Measurements from ENCODE around the gene HSBP1L1. TPM values are rescaled to one million over a fixed set of nuclear protein-coding genes. Genes with fewer than 3 reads are reported as not detected.

Gene HSBP1L1
- total RNA-seq, 1 donor from 2014 or later, result 6.1 TPM

GRCh38 chr18:79936641-79937040 lies 27.8 kb upstream of the HSBP1L1 start:
- no peak overlapping the region for H3K4me2 ChIP-seq (ENCODE audit: low read length)
- H2AFZ ChIP-seq (ENCODE audit: low read depth, low read length), result no peak overlapping the region
- peaks cover 13% of the 10 kb centered on the region for H3K9me3 Mint-ChIP-seq (ENCODE audit: unreplicated experiment)
- H4K20me1 ChIP-seq (ENCODE audit: insufficient read depth, low read length), result peaks cover 65% of the 10 kb centered on the region
- H3K27ac ChIP-seq (ENCODE audit: low read depth, low read length), result no peak overlapping the region
- H3K9me3 ChIP-seq (ENCODE audit: insufficient read depth, low read depth, low read length), result peaks cover 7% of the 10 kb centered on the region
- no peak overlapping the region for H3K9ac ChIP-seq (ENCODE audit: low read length)
- H3K4me3 Mint-ChIP-seq (ENCODE audit: unreplicated experiment), result no peak overlapping the region
- H3K4me3 ChIP-seq (ENCODE audit: insufficient read depth, low read depth, low read length), result no peak overlapping the region
- H3K27me3 ChIP-seq (ENCODE audit: insufficient read depth, low read length), result no peaks in the 10 kb centered on the region
- peaks cover 50% of the 10 kb centered on the region for H3K36me3 Mint-ChIP-seq (ENCODE audit: low read depth, unreplicated experiment)
- H3K79me2 ChIP-seq (ENCODE audit: insufficient read depth, low read length), result peaks cover 76% of the 10 kb centered on the region
- peaks cover 4% of the 10 kb centered on the region for H3K36me3 ChIP-seq (ENCODE audit: insufficient read depth, low read length)
- DNase-seq (ENCODE audit: low read depth), result no peak
- no peaks in the 10 kb centered on the region for H3K27me3 Mint-ChIP-seq (ENCODE audit: low read depth, unreplicated experiment)
- FAIRE-seq, result no peak
- H3K4me1 ChIP-seq (ENCODE audit: insufficient read depth, low read length), result no peaks in the 10 kb centered on the region
- H3K4me1 Mint-ChIP-seq (ENCODE audit: low read depth, unreplicated experiment), result no peaks in the 10 kb centered on the region
- no peak overlapping the region for H3K27ac Mint-ChIP-seq (ENCODE audit: unreplicated experiment)
- no peak for TF ChIP-seq EZH2 (IDR thresholded peaks at IDR 0.05; ENCODE audit: insufficient read depth, low read length)
- TF ChIP-seq, protein P1, sequence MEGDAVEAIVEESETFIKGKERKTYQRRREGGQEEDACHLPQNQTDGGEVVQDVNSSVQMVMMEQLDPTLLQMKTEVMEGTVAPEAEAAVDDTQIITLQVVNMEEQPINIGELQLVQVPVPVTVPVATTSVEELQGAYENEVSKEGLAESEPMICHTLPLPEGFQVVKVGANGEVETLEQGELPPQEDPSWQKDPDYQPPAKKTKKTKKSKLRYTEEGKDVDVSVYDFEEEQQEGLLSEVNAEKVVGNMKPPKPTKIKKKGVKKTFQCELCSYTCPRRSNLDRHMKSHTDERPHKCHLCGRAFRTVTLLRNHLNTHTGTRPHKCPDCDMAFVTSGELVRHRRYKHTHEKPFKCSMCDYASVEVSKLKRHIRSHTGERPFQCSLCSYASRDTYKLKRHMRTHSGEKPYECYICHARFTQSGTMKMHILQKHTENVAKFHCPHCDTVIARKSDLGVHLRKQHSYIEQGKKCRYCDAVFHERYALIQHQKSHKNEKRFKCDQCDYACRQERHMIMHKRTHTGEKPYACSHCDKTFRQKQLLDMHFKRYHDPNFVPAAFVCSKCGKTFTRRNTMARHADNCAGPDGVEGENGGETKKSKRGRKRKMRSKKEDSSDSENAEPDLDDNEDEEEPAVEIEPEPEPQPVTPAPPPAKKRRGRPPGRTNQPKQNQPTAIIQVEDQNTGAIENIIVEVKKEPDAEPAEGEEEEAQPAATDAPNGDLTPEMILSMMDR (IDR thresholded peaks at IDR 0.05; ENCODE audit: insufficient read depth, low read depth, low read length), result no peak

GRCh38 chr18:79937103-79937860 lies 27.2 kb upstream of the HSBP1L1 start:
- H3K36me3 ChIP-seq (ENCODE audit: insufficient read depth, low read length), result peaks cover 7% of the 10 kb centered on the region
- peaks cover 71% of the 10 kb centered on the region for H4K20me1 ChIP-seq (ENCODE audit: insufficient read depth, low read length)
- FAIRE-seq (no peak), DNase-seq (ENCODE audit: low read depth) (no peak)
- H3K4me2 ChIP-seq (ENCODE audit: low read length), result no peak overlapping the region
- TF ChIP-seq EZH2 (IDR thresholded peaks at IDR 0.05; ENCODE audit: insufficient read depth, low read length), result no peak
- TF ChIP-seq, protein P1 (IDR thresholded peaks at IDR 0.05; ENCODE audit: insufficient read depth, low read depth, low read length), result no peak
- Mint-ChIP-seq H3K36me3 (ENCODE audit: low read depth, unreplicated experiment) (peaks cover 48% of the 10 kb centered on the region), H3K9me3 (ENCODE audit: unreplicated experiment) (peaks cover 10% of the 10 kb centered on the region), H3K27me3 (ENCODE audit: low read depth, unreplicated experiment) (no peaks in the 10 kb centered on the region), H3K4me3 (ENCODE audit: unreplicated experiment) (no peak overlapping the region), H3K27ac (ENCODE audit: unreplicated experiment) (no peak overlapping the region), H3K4me1 (ENCODE audit: low read depth, unreplicated experiment) (no peaks in the 10 kb centered on the region)
- no peak overlapping the region for H3K9ac ChIP-seq (ENCODE audit: low read length)
- no peaks in the 10 kb centered on the region for H3K27me3 ChIP-seq (ENCODE audit: insufficient read depth, low read length)
- no peak overlapping the region for H2AFZ ChIP-seq (ENCODE audit: low read depth, low read length)
- H3K4me3 ChIP-seq (ENCODE audit: insufficient read depth, low read depth, low read length), result no peak overlapping the region
- H3K27ac ChIP-seq (ENCODE audit: low read depth, low read length), result no peak overlapping the region
- peaks cover 81% of the 10 kb centered on the region for H3K79me2 ChIP-seq (ENCODE audit: insufficient read depth, low read length)
- H3K4me1 ChIP-seq (ENCODE audit: insufficient read depth, low read length), result no peaks in the 10 kb centered on the region
- peaks cover 7% of the 10 kb centered on the region for H3K9me3 ChIP-seq (ENCODE audit: insufficient read depth, low read depth, low read length)

- Histone ChIP-seq H4K20me1 (ENCODE audit: insufficient read depth, low read length) (peaks cover 80% of the 10 kb centered on the region), H3K9me3 (ENCODE audit: insufficient read depth, low read depth, low read length) (peaks cover 7% of the 10 kb centered on the region), H3K9ac (ENCODE audit: low read length) (no peak overlapping the region), H3K79me2 (ENCODE audit: insufficient read depth, low read length) (peaks cover 89% of the 10 kb centered on the region), H3K4me3 (ENCODE audit: insufficient read depth, low read depth, low read length) (no peak overlapping the region), H3K36me3 (ENCODE audit: insufficient read depth, low read length) (peaks cover 10% of the 10 kb centered on the region), H3K4me1 (ENCODE audit: insufficient read depth, low read length) (no peaks in the 10 kb centered on the region), H3K4me2 (ENCODE audit: low read length) (no peak overlapping the region), H3K27me3 (ENCODE audit: insufficient read depth, low read length) (no peaks in the 10 kb centered on the region), H3K27ac (ENCODE audit: low read depth, low read length) (no peak overlapping the region), H2AFZ (ENCODE audit: low read depth, low read length) (no peak overlapping the region)
- no peak for DNase-seq (ENCODE audit: low read depth)
- no peaks in the 10 kb centered on the region for H3K4me1 Mint-ChIP-seq (ENCODE audit: low read depth, unreplicated experiment)
- peaks cover 6% of the 10 kb centered on the region for H3K9me3 Mint-ChIP-seq (ENCODE audit: unreplicated experiment)
- FAIRE-seq, result no peak
- H3K27ac Mint-ChIP-seq (ENCODE audit: unreplicated experiment), result no peak overlapping the region
- TF ChIP-seq, protein P1 (IDR thresholded peaks at IDR 0.05; ENCODE audit: insufficient read depth, low read depth, low read length), result no peak
- TF ChIP-seq EZH2 (IDR thresholded peaks at IDR 0.05; ENCODE audit: insufficient read depth, low read length), result no peak
- no peak overlapping the region for H3K4me3 Mint-ChIP-seq (ENCODE audit: unreplicated experiment)
- H3K27me3 Mint-ChIP-seq (ENCODE audit: low read depth, unreplicated experiment), result no peaks in the 10 kb centered on the region
- peaks cover 46% of the 10 kb centered on the region for H3K36me3 Mint-ChIP-seq (ENCODE audit: low read depth, unreplicated experiment)
Observed at GRCh38 chr18:79938196-79938595, 26.2 kb upstream of the HSBP1L1 start.
